ENCODE results near the gene ZNF521. TPM values are rescaled to one million over a fixed set of nuclear protein-coding genes. Genes with fewer than 3 reads are reported as not detected.

The ZNF521 gene
- total and polyA plus RNA-seq, 2 of the 13 experiments (the other 11 are each of a cell fraction or from before 2014, with no cell fraction given): 0.02 TPM; not detected in 1

DNA sequence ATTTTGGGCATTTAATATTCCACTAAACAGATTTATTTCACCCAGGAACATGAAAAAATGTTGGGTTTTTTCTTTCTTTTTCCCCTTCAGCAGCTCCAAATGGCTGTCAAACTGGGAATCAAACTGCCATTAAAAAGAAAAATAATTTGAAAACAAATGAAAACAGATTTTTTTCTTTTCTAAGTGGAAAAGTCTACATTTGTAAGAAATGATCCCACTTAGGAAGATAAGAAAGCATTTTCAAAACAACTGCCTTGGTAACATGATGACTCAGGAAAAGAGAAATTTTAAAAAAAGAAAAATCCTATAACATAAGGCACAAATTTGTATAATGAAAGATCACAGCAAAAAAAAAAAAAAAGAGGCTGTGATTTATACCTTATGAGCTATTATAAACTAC lies 20.0 kb downstream of the ZNF521 start:
- no peak overlapping the region for H3K4me2 ChIP-seq (ENCODE audit: low read depth, low read length)
- no peak overlapping the region for H3K27ac ChIP-seq (ENCODE audit: extremely low read length, insufficient read depth, low read length)
- no peak overlapping the region for H2AFZ ChIP-seq (ENCODE audit: low read length)
- H3K4me3 ChIP-seq (replicated peaks in 1 of 3; ENCODE audit: insufficient read depth in 1 of 3, low read depth in 2 of 3, low read length in 3 of 3): no peak overlapping the region
- intact Hi-C loops (cut with micrococcal nuclease; ENCODE audit: unreplicated experiment) (no loop called here), in situ Hi-C loops (cut with HindIII; ENCODE audit: extremely low pct_ligation_motif_present, low pct_unique_long_range_greater_than_20kb) (no loop called here)
- peaks cover 0 to 7% of the 10 kb centered on the region in 2 experiments; a peak in 1 of 5 replicates for H3K27me3 ChIP-seq (ENCODE audit: control insufficient read depth in 1 of 2, insufficient read depth in 2 of 2, low read length in 2 of 2)
- TF ChIP-seq MED8 (CRISPR knock-in tag; IDR thresholded peaks at IDR 0.05; ENCODE audit: insufficient replicate concordance): no peak
- TF ChIP-seq RFX1 (IDR thresholded peaks at IDR 0.05): no peak
- no peak for TF ChIP-seq FOXA1 (IDR thresholded peaks at IDR 0.05)
- TF ChIP-seq FOXA1 (CRISPR knock-in tag; IDR thresholded peaks at IDR 0.05): no peak
- no peak for TF ChIP-seq GATAD2A (CRISPR knock-in tag; IDR thresholded peaks at IDR 0.05)
- TF ChIP-seq ZNF768 (CRISPR knock-in tag; IDR thresholded peaks at IDR 0.05): no peak
- no peak for TF ChIP-seq ZBTB34 (CRISPR knock-in tag; IDR thresholded peaks at IDR 0.05)
- TF ChIP-seq PBX2 (CRISPR knock-in tag; IDR thresholded peaks at IDR 0.05): no peak
- TF ChIP-seq HMGA1 (CRISPR knock-in tag; conservative IDR thresholded peaks at IDR 0.05): no peak
- TF ChIP-seq MZF1 (CRISPR knock-in tag; IDR thresholded peaks at IDR 0.05; ENCODE audit: borderline replicate concordance): no peak
- no peak for TF ChIP-seq BHLHE40 (IDR thresholded peaks at IDR 0.05; ENCODE audit: low read length)
- TF ChIP-seq NFRKB (IDR thresholded peaks at IDR 0.05): no peak
- TF ChIP-seq ZBTB8A (CRISPR knock-in tag; IDR thresholded peaks at IDR 0.05; ENCODE audit: borderline replicate concordance, low read depth): no peak
- TF ChIP-seq ZNF891 (CRISPR knock-in tag; IDR thresholded peaks at IDR 0.05): no peak
- TF ChIP-seq ZSCAN12 (CRISPR knock-in tag; IDR thresholded peaks at IDR 0.05): no peak
- no peak for TF ChIP-seq ZNF761 (CRISPR knock-in tag; conservative IDR thresholded peaks at IDR 0.05)
- TF ChIP-seq ASH2L (IDR thresholded peaks at IDR 0.05; ENCODE audit: insufficient read length, low read depth, low read length): no peak
- TF ChIP-seq KDM1A (CRISPR knock-in tag; IDR thresholded peaks at IDR 0.05): no peak
- no peak for TF ChIP-seq SP140L (CRISPR knock-in tag; IDR thresholded peaks at IDR 0.05; ENCODE audit: borderline replicate concordance)
- TF ChIP-seq, protein P1, sequence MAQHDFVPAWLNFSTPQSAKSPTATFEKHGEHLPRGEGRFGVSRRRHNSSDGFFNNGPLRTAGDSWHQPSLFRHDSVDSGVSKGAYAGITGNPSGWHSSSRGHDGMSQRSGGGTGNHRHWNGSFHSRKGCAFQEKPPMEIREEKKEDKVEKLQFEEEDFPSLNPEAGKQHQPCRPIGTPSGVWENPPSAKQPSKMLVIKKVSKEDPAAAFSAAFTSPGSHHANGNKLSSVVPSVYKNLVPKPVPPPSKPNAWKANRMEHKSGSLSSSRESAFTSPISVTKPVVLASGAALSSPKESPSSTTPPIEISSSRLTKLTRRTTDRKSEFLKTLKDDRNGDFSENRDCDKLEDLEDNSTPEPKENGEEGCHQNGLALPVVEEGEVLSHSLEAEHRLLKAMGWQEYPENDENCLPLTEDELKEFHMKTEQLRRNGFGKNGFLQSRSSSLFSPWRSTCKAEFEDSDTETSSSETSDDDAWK (CRISPR knock-in tag; IDR thresholded peaks at IDR 0.05): no peak
- TF ChIP-seq ZNF781 (CRISPR knock-in tag; IDR thresholded peaks at IDR 0.05; ENCODE audit: borderline replicate concordance, not compliant biosample characterization): no peak
- DNase-seq (ENCODE audit: low spot score) (no peak), ATAC-seq (no peak), FAIRE-seq (no peak)
- no peaks in the 10 kb centered on the region for H3K9me3 ChIP-seq (ENCODE audit: low read length)
- ChIA-PET POLR2A (no interaction called here), CTCF (ENCODE audit: low intra/inter-chr PET ratio, low total read pairs) (no interaction called here)
- no peak overlapping the region for H3K9ac ChIP-seq (ENCODE audit: insufficient read depth, low read depth, low read length)
- no peaks in the 10 kb centered on the region for H3K36me3 ChIP-seq (replicated peaks in 1 of 2; ENCODE audit: control insufficient read depth in 1 of 2, insufficient read depth in 2 of 2, low read length in 2 of 2)
- no TSS peak for BruUV-seq (replicated peaks)
- H3K4me1 ChIP-seq (ENCODE audit: insufficient read depth, low read length): no peaks in the 10 kb centered on the region
- no peaks in the 10 kb centered on the region for H3K79me2 ChIP-seq (ENCODE audit: insufficient read depth, low read length)
- no peaks in the 10 kb centered on the region for H4K20me1 ChIP-seq (ENCODE audit: insufficient read depth, low read length)
